HK-2 (cell line): Measurements from ENCODE around the gene DDX3Y.

ENCODE experiments used
- DNase-seq: peaks from one replicate; pipeline ENCODE4 v3.0.0-alpha.2; 2018; ENCODE audit not compliant: unreplicated experiment

The DDX3Y gene

DNA sequence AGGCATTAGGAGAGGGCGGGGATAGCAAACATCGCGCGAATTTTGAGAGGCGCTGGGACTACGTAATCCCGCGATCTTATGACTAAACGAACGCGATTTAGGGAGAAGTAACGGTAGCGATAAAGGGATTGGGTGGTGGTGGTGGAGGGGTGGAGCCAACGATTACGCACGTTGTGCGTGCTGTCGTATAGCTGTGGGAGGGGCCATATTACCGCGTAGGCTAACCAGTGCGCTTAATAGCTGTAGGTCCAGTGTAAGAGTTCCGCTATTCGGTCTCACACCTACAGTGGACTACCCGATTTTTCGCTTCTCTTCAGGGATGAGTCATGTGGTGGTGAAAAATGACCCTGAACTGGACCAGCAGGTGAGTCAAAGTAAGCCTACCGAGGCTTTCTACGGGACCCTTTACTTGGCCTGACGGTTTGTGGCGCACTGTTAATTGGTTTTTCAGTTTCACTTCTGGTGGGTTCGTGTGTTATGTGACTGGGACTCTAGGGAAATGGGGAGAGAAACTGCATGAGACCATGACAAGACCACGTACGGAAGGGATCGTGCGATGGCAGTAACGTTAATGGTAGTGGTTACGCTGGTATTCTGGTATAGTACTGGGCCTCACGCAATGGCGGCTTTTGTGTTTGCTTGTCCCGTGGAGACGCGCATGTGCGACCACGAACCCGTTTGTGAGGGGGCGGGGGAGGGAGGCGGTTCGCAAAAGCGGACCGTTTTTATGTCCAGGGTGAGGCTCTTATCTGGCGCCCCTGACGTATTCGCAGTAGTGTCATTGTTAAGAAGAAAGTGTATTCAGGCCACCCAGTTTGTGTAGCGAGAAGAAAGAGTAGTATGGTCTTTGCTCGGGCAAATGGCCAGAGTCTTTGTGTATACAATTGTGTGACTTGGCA lies at the start of gene DDX3Y:
Gene DDX3Y, plus strand, starts transcription at position 251 of the 899 bp plus-strand sequence. Its CDS starts 69 bp downstream, at position 320.
- DNase-seq, result peak; percentile 8

GRCh38 chrY:12855791-12856275 lies 48.8 kb upstream of the DDX3Y start:
- no peak for DNase-seq

GRCh38 chrY:12867960-12868359 lies 36.7 kb upstream of the DDX3Y start:
- DNase-seq, result no peak

GRCh38 chrY:12896973-12897372 lies 7.7 kb upstream of the DDX3Y start:
- DNase-seq, result no peak

DNA sequence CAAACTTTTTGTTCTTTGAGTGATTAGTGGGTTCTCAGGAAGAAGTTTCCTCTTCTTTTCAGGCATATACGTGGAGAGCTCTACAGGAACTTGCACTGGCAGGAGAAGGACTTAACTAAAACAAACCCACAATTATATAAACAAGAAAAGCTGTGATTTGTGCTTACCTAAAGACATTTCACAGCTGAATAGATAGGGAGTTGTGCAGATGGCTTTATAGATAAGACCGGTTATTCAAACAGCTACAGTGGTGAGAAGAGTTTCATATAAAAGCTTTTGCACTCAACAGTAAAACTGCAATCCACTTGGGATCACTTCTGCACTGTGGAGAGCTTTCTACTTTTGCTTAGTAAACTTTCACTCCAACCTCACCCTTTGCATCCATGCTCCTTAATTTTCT lies 6.1 kb upstream of the DDX3Y start:
- no peak for DNase-seq

- DNase-seq, result no peak
Observed at GRCh38 chrY:12905517-12905872, 827 bp downstream of the DDX3Y start.

DNA sequence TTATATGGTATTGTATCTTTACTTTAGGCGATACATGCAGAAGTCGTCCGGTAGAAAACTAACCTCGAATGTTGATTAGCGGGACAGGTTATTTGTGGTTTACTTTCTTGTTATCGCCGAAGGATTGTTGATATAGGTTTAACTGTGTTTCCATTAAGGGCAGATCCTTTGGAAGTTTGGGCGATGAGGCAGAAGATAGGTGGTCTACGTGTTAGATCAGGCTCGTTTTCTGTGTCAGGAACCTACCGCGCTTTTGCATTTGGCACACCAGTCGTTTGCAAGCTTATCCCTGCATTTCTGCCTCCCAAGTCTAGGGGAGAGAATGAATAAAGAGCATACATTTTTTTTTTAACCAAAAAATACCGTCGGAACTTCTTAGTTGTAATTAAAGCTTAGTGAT lies 1.2 kb downstream of the DDX3Y start:
- no peak for DNase-seq

GRCh38 chrY:12913541-12913940 lies 8.9 kb downstream of the DDX3Y start:
- DNase-seq, result no peak

DNA sequence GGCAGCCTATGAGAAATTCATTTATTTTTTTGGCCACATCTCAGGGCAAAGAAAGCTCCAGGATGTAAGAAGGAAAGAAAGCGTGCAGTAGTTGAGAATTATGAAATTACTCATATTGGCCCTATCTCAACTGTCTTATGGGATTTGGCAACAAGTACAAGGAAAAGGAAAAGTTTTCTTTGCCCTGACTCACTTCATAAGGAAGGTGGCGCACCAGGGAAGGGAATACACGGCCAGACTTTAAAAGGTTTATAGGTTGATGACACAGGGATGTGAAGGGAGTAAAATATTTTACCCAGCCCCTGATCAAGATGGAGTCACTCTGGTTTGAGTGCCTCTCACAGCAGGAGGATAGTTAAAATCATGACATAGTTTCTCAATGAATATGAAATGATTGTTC lies 23.4 kb downstream of the DDX3Y start:
- DNase-seq, result no peak

DNA sequence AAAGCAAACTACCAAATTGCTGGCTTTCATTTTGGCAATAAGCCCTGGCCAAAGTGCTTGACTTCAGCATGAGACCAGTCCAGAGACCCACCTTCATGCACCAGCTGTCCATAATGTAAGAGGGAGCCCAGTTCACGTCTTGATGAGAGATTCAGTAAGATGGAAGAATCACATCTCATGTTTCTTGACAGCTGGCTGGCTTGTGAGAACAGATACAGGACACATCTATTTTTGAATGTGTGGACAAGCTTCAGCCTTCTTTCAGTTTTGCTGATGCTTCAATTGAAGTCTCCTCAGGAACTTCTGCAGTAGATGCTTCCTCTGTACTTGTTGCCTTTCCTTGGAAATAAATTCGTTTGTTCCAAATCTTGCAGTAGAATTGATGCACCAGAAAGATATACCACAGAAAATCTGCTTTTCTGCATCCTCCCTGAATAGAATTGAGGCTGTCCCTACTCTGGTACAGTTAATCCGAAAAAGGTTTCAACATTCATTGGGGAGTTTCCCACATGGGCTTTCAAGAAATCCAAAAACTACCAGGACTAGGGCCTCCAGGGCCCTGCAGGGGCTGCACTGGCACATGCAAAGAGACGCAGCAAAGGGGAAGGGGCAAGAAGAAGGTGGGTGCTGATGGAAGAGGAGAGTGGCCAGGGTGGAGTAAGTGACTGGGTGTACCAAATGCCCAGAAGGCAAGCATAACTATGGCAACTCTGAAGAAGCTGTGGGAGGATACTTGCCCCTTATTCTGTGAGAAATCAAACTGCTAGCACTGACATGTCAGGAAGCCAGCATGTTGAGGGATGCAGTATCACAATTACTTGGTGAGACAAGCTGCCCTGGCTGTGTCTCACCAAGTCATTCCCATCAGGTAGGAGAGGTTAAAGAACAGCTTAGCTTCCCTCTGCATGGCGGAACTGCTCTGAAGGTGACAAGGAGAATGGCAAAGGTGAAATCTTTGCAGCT lies 37.3 kb downstream of the DDX3Y start:
- no peak for DNase-seq
